ENCODE data around the gene RBMS3. TPM values are rescaled to one million over a fixed set of nuclear protein-coding genes. Genes with fewer than 3 reads are reported as not detected.

Gene RBMS3
- total RNA-seq, 2 donors from 2014 or later, result 2.8 to 9.6 TPM

DNA sequence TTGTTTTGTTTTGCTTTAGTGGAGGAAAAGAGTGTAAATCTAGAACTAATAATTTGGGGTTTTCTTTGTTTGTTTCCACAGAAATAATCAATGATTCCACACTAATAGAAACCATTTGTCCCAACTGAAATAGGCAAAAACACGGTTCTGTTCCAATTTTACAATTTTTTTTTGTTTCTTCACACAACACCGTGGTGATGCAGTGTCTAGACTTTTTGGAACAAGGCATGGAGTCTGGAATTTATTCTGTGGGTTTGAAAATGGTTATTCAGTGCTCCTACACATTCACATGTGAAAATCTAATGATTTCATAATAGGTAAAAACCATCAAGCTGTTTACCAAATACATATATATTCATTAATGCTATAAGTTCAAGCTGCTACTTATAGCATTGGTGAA, 696.5 kb downstream of the RBMS3 start:
- no peak for DNase-seq
- H3K27ac ChIP-seq, result no peak overlapping the region
- intact Hi-C loops (cut with DNase I), result no loop called here

DNA sequence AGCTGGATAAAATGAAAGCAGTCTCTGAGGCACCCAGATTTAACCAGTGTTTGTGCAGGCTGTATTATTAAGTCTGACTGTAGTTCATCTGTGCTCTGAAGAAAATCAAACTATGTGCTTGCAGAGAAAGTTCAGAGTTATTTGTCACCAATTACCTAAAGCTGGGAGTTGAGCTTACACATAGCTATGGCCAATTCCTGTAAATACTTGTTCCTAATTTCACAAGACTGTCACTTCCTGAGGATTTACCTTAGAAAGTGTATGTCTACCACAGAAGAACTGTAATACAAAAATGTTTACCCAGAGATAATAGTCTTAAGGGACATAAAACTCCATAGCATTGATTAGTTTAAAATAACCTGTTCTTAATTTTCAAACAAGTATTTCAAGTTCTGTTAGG, 697.2 kb downstream of the RBMS3 start:
- no peak for TF ChIP-seq CTCF (IDR thresholded peaks at IDR 0.05)
- Histone ChIP-seq H3K9ac (ENCODE audit: low read depth in 2 of 2, low read length in 2 of 2) (no peak overlapping the region), H3K36me3 (no peaks in the 10 kb centered on the region), H3K27me3 (no peaks in the 10 kb centered on the region), H3K27ac (no peak overlapping the region), H3K9me3 (no peaks in the 10 kb centered on the region), H3K4me1 (no peaks in the 10 kb centered on the region), H3K4me3 (no peak overlapping the region)
- intact Hi-C loops (cut with DNase I), result no loop called here
- no peak for DNase-seq

More for the DNA sequence above, 696.5 kb downstream of the RBMS3 start:
- no peaks in the 10 kb centered on the region for H3K36me3 ChIP-seq
- H3K27me3 ChIP-seq, result no peaks in the 10 kb centered on the region
- no peaks in the 10 kb centered on the region for H3K9me3 ChIP-seq
- no peak for TF ChIP-seq CTCF (IDR thresholded peaks at IDR 0.05)
- H3K4me3 ChIP-seq, result no peak overlapping the region
- H3K9ac ChIP-seq (ENCODE audit: low read depth in 2 of 2, low read length in 2 of 2), result no peak overlapping the region
- H3K4me1 ChIP-seq, result no peaks in the 10 kb centered on the region

- H3K4me3 ChIP-seq, result no peak overlapping the region
- no peak overlapping the region for H3K27ac ChIP-seq
- intact Hi-C loops (cut with DNase I), result no loop called here
- no peaks in the 10 kb centered on the region for H3K9me3 ChIP-seq
- no peak overlapping the region for H3K9ac ChIP-seq (ENCODE audit: low read depth in 2 of 2, low read length in 2 of 2)
- no peaks in the 10 kb centered on the region for H3K36me3 ChIP-seq
- DNase-seq, result no peak
- H3K4me1 ChIP-seq, result no peaks in the 10 kb centered on the region
- H3K27me3 ChIP-seq, result no peaks in the 10 kb centered on the region
- no peak for TF ChIP-seq CTCF (IDR thresholded peaks at IDR 0.05)
Observed at GRCh38 chr3:29991198-29991597, 710.3 kb downstream of the RBMS3 start.

DNA sequence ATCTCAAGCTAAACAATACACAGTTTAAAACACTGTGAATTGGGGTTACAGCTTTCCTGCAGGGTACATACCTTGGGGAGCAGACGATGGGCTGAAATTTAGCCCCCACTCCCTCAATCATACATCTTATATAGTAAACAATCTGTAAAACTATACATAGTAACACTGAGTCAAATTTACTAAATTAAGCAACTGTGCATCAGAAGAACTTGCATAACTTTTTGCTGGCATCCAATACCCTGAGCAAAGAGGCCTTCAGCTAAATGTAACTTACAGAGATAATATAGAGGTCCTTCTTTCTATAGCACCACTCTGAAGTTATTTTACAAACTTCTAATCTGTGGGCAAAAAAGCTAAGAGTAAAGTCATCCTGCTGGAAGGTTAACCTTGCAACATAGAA, 721.9 kb downstream of the RBMS3 start:
- Histone ChIP-seq H3K9ac (ENCODE audit: low read depth in 2 of 2, low read length in 2 of 2) (no peak overlapping the region), H3K27me3 (no peaks in the 10 kb centered on the region), H3K4me1 (no peaks in the 10 kb centered on the region), H3K9me3 (no peaks in the 10 kb centered on the region), H3K27ac (no peak overlapping the region), H3K36me3 (no peaks in the 10 kb centered on the region), H3K4me3 (no peak overlapping the region)
- no peak for TF ChIP-seq CTCF (IDR thresholded peaks at IDR 0.05)
- intact Hi-C loops (cut with DNase I), result no loop called here
- DNase-seq, result no peak

DNA sequence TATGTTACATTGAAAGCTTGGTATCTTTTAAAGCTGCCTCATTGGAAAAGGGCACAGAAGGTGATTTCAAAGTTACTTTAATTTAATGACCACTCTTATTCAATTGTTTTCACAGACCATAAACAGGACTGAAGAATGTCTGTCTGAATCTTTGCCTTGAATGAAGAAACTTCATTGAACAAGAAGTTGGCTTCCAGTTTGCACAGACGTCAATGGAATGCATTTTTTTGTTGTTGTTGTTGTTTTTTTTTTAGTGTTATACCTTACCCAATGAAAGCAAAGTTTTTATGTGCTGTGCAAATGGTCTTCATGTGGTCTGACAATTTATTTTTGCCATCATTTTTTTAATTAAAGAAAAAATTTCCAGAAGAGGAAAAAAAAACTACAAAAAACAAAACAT, 722.9 kb downstream of the RBMS3 start:
- Histone ChIP-seq H3K27ac (no peak overlapping the region), H3K4me3 (no peak overlapping the region), H3K27me3 (no peaks in the 10 kb centered on the region), H3K9me3 (no peaks in the 10 kb centered on the region), H3K9ac (ENCODE audit: low read depth in 2 of 2, low read length in 2 of 2) (no peak overlapping the region), H3K4me1 (no peaks in the 10 kb centered on the region), H3K36me3 (no peaks in the 10 kb centered on the region)
- intact Hi-C loops (cut with DNase I), result no loop called here
- TF ChIP-seq CTCF (IDR thresholded peaks at IDR 0.05), result no peak
- no peak for DNase-seq

DNA sequence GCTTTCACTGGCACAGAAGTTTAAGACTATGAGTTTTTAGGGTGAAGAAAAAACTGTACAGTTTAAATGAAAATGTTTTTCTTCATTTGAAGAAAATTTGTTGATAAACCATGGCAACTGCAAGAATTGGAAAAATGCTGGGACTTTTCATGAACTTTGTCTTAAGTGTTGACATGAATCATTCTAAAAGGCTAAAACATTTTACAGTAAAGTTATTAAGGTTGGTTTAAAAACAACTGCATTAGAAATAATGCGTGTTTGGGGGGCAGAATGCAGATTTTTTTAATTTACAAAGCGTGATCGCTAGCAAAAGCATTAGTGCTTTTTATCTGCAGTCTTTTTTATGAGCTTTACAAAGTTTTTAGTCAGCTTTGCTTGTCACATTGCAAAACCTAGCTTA, 723.6 kb downstream of the RBMS3 start:
- H3K27me3 ChIP-seq, result no peaks in the 10 kb centered on the region
- no peaks in the 10 kb centered on the region for H3K36me3 ChIP-seq
- no peak for DNase-seq
- intact Hi-C loops (cut with DNase I), result no loop called here
- TF ChIP-seq CTCF (IDR thresholded peaks at IDR 0.05), result no peak
- no peaks in the 10 kb centered on the region for H3K4me1 ChIP-seq
- H3K9ac ChIP-seq (ENCODE audit: low read depth in 2 of 2, low read length in 2 of 2), result no peak overlapping the region
- no peak overlapping the region for H3K4me3 ChIP-seq
- no peak overlapping the region for H3K27ac ChIP-seq
- no peaks in the 10 kb centered on the region for H3K9me3 ChIP-seq

Data from colonic mucosa (tissue), 4 donors.